HG03060 (cell line): ENCODE measurements around the gene GLYATL1B.
A peak's percentile ranks its signal among the peaks of the same experiment; 100 is the strongest.
"Not testable (repeated sequence)": the region's sequence is repeated elsewhere in the genome, so short reads cannot be mapped to it uniquely, and the experiment has no call there.

Source experiments
- ATAC-seq: cut with Tn5 transposase; IDR thresholded peaks from one replicate; pipeline ENCODE4 v1.9.1; 2021; ENCODE audit warnings: low read depth, moderate number of reproducible peaks; ENCODE audit not compliant: unreplicated experiment

GLYATL1B gene

GRCh38 chr11:59095225-59095624 is 9.1 kb downstream of the GLYATL1B start:
- peak; percentile 81 for ATAC-seq

- ATAC-seq, result not testable (repeated sequence)
These were observed 10.0 kb downstream of the GLYATL1B start for GRCh38 chr11:59095972-59096575.

GRCh38 chr11:59097113-59097708 is 11.1 kb downstream of the GLYATL1B start:
- ATAC-seq, result no peak

- not testable (repeated sequence) for ATAC-seq
These were observed 11.8 kb downstream of the GLYATL1B start for GRCh38 chr11:59097938-59098337.

- peak; percentile 37 for ATAC-seq
These were observed 16.2 kb downstream of the GLYATL1B start for GRCh38 chr11:59102259-59102765.

GRCh38 chr11:59106363-59107336 is 20.5 kb downstream of the GLYATL1B start, which contains the start of gene FAM111B:
Gene FAM111B, plus strand, starts transcription at chr11:59107237. Its CDS starts 2,389 bp downstream, at chr11:59109626.
- ATAC-seq, result peak; percentile 69

- ATAC-seq, result not testable (repeated sequence)
These were observed 21.6 kb downstream of the GLYATL1B start for GRCh38 chr11:59107721-59108120.

GRCh38 chr11:59112494-59112893 is 26.4 kb downstream of the GLYATL1B start:
- no peak for ATAC-seq

GRCh38 chr11:59114344-59114743 is 28.2 kb downstream of the GLYATL1B start:
- ATAC-seq, result no peak

GRCh38 chr11:59115553-59115952 is 29.4 kb downstream of the GLYATL1B start:
- no peak for ATAC-seq

- ATAC-seq, result no peak
These were observed 31.7 kb downstream of the GLYATL1B start for GRCh38 chr11:59117774-59118173.

GRCh38 chr11:59119826-59120225 is 33.7 kb downstream of the GLYATL1B start:
- ATAC-seq, result no peak

- ATAC-seq, result peak; percentile 89
These were observed 49.7 kb downstream of the GLYATL1B start for GRCh38 chr11:59135648-59136461.

- ATAC-seq, result not testable (repeated sequence)
These were observed 50.4 kb downstream of the GLYATL1B start for GRCh38 chr11:59136551-59136950.

- ATAC-seq, result no peak
These were observed 51.1 kb downstream of the GLYATL1B start for GRCh38 chr11:59137190-59137589.

GRCh38 chr11:59138643-59139042 is 52.5 kb downstream of the GLYATL1B start:
- no peak for ATAC-seq

- no peak for ATAC-seq
These were observed 55.1 kb downstream of the GLYATL1B start for GRCh38 chr11:59141191-59141590.

GRCh38 chr11:59141673-59142460 is 55.8 kb downstream of the GLYATL1B start:
- ATAC-seq, result no peak
